Measurements from ENCODE around the gene SH2B2. TPM values are rescaled to one million over a fixed set of nuclear protein-coding genes. Genes with fewer than 3 reads are reported as not detected.
"Not testable (repeated sequence)": the region's sequence is repeated elsewhere in the genome, so short reads cannot be mapped to it uniquely, and the experiment has no call there.

The SH2B2 gene
- total and polyA plus RNA-seq, 10 donors: 13.4 to 36.9 (median 28.9) TPM

GRCh38 chr7:102346983-102347382, 60.3 kb downstream of the SH2B2 start:
- H3K27ac ChIP-seq; DNase-seq; H3K36me3 ChIP-seq; H3K27me3 ChIP-seq (replicated peaks in 1 of 7); H3K4me1 ChIP-seq; intact Hi-C loops (cut with DNase I; ENCODE audit: low total_unique reads); H3K9me3 ChIP-seq; H3K4me3 ChIP-seq: not testable (repeated sequence)
- whole genome bisulfite sequencing, 5 donors: 86 to 92% (median 91%) methylated on average over 2 to 3 of the region's 6 CpGs; no CpG with 5 or more reads in 1 of the 5 donors

- intact Hi-C loops (cut with DNase I; ENCODE audit: low total_unique reads); H3K27ac ChIP-seq; H3K36me3 ChIP-seq; DNase-seq; H3K27me3 ChIP-seq (replicated peaks in 1 of 7); H3K4me3 ChIP-seq; H3K9me3 ChIP-seq; H3K4me1 ChIP-seq: not testable (repeated sequence)
- WGBS, 5 donors: no CpG with 5 or more reads among the region's 6 CpGs
Observed at GRCh38 chr7:102356344-102356743, 69.7 kb downstream of the SH2B2 start, which contains the start of gene SPDYE6. TSS of gene SPDYE6 (minus strand) at chr7:102356444. CDS start at chr7:102356023, 421 bp downstream.

DNA sequence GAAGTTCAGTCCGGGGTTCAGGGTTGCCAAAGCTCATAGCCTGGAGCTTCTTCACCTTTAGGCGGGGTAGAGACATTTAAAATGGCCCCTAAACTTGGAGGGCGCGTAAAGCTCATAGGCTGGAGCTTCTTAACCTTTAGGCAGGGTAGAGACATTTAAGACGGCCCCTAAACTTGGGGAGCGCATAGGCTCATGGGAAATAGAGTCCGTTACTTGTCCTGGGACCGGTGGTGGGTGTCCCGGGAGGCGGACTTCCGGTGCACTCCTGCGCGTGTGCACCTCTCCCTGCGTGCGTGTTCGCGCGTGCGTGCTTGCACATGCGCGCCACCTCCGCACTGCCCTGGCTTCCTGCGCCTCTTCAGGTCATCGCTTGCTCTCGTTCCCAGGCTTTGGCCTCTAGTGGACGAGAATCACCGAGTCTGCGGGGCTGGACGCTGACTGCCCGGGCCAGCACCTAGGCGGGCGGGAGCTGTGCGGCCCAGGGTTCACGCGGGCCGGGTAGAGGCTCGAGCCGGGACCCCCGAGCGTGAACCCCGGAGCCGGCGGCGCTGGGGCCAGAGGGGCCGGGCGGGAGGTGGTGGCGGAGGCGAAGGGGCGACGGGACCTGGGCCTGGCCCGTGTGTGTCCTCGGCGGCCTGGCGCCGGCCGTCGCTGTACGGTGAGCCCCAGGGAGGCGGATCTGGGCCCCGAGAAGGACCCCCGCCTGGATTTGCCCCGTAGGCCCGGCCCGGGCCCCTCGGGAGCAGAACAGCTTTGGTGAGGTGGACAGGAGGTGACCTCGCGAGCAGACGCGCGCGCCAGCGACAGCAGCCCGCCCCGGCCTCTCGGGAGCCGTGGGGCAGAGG, 77.1 kb downstream of the SH2B2 start:
- 0 to 1% (median 1%) methylated on average over 17 to 76 of the region's 76 CpGs for WGBS, 5 donors

GRCh38 chr7:102364394-102364886, 77.8 kb downstream of the SH2B2 start:
- H3K9me3 ChIP-seq; H3K27me3 ChIP-seq (replicated peaks in 1 of 7); intact Hi-C loops (cut with DNase I; ENCODE audit: low total_unique reads); DNase-seq: not testable (repeated sequence)
- Histone ChIP-seq H3K27ac (peak overlapping the region; percentile 76 to 92 (median 88)), H3K36me3 (peaks cover 0 to 21% (median 2%) of the 10 kb centered on the region in 6 donors), H3K4me3 (peak overlapping the region; percentile 70 to 92 (median 84)), H3K4me1 (peaks cover 0 to 15% (median 6%) of the 10 kb centered on the region in 6 donors)
- 0 to 4% (median 1%) methylated on average over 10 to 17 of the region's 20 CpGs for WGBS, 5 donors

More for the DNA sequence above, 77.1 kb downstream of the SH2B2 start:
- H3K4me3 ChIP-seq: peak overlapping the region; percentile 70 to 92 (median 84)
- TF ChIP-seq, protein P1, sequence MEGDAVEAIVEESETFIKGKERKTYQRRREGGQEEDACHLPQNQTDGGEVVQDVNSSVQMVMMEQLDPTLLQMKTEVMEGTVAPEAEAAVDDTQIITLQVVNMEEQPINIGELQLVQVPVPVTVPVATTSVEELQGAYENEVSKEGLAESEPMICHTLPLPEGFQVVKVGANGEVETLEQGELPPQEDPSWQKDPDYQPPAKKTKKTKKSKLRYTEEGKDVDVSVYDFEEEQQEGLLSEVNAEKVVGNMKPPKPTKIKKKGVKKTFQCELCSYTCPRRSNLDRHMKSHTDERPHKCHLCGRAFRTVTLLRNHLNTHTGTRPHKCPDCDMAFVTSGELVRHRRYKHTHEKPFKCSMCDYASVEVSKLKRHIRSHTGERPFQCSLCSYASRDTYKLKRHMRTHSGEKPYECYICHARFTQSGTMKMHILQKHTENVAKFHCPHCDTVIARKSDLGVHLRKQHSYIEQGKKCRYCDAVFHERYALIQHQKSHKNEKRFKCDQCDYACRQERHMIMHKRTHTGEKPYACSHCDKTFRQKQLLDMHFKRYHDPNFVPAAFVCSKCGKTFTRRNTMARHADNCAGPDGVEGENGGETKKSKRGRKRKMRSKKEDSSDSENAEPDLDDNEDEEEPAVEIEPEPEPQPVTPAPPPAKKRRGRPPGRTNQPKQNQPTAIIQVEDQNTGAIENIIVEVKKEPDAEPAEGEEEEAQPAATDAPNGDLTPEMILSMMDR (IDR thresholded peaks at IDR 0.05 in 8 of 11, conservative IDR thresholded peaks at IDR 0.05 in 3 of 11): peak in 5 of 11 experiments; percentile 27 to 38 (median 32)
- TF ChIP-seq POLR2A (IDR thresholded peaks at IDR 0.05) (peak in 1 of 3 donors; percentile 43), POLR2AphosphoS5 (IDR thresholded peaks at IDR 0.05) (peak; percentile 95 to 96 (median 95))
- H3K27me3 ChIP-seq (replicated peaks in 1 of 7); intact Hi-C loops (cut with DNase I; ENCODE audit: low total_unique reads); H3K9me3 ChIP-seq: not testable (repeated sequence)
- H3K27ac ChIP-seq: peak overlapping the region; percentile 76 to 92 (median 88)
- DNase-seq: peak; percentile 98
- H3K36me3 ChIP-seq: peaks cover 0 to 21% (median 2%) of the 10 kb centered on the region in 6 donors
- H3K4me1 ChIP-seq: peaks cover 0 to 15% (median 6%) of the 10 kb centered on the region in 6 donors

GRCh38 chr7:102365390-102365789, 78.7 kb downstream of the SH2B2 start:
- intact Hi-C loops (cut with DNase I; ENCODE audit: low total_unique reads); H3K9me3 ChIP-seq; H3K27me3 ChIP-seq (replicated peaks in 1 of 7); H3K27ac ChIP-seq; DNase-seq; H3K4me3 ChIP-seq: not testable (repeated sequence)
- H3K36me3 ChIP-seq: peaks cover 0 to 21% (median 2%) of the 10 kb centered on the region in 6 donors
- H3K4me1 ChIP-seq: peaks cover 0 to 15% (median 6%) of the 10 kb centered on the region in 6 donors
- WGBS, 5 donors: 81 to 92% (median 86%) methylated on average over 6 to 7 of the region's 7 CpGs

GRCh38 chr7:102370038-102370437, 83.4 kb downstream of the SH2B2 start:
- H3K27ac ChIP-seq; H3K4me1 ChIP-seq; intact Hi-C loops (cut with DNase I; ENCODE audit: low total_unique reads); H3K27me3 ChIP-seq (replicated peaks in 1 of 7); DNase-seq; H3K9me3 ChIP-seq; H3K4me3 ChIP-seq: not testable (repeated sequence)
- H3K36me3 ChIP-seq: peaks cover 0 to 30% (median 2%) of the 10 kb centered on the region in 6 donors

Small RNAs within 50 kb of the gene (microRNA-seq; reads per million reads assigned to microRNA genes)
- 0 reads per million in 3 donors for gene MIR4285

Small RNAs within 50 kb of the gene (small RNA-seq; reads per million reads assigned to genes)
- gene AC005088.1 (0 reads per million in 4 donors), gene MIR4285 (0 reads per million in 4 donors), gene RF00019 (0 reads per million in 4 donors)

Other genes starting within 250 kb of the SH2B2 start
- not detected for gene SPDYE6, start 69.6 kb downstream of the SH2B2 start, total RNA-seq
- gene SPDYE6, start 69.6 kb downstream of the SH2B2 start, polyA plus RNA-seq: under 1 TPM in 1 of 3 donors, not detected in 2; 0.06 TPM
- 10 to 100 TPM; 25.0 to 33.4 (median 28.8) TPM for gene PRKRIP1, start 109.5 kb downstream of the SH2B2 start, total RNA-seq
- 10 to 100 TPM; 27.4 to 45.7 (median 43.6) TPM for gene PRKRIP1, start 109.5 kb downstream of the SH2B2 start, polyA plus RNA-seq
- 100 to 1,000 TPM in 3 of 7 donors, 10 to 100 TPM in 4; 75.3 to 146 (median 90.5) TPM for gene ORAI2, start 146.7 kb downstream of the SH2B2 start, total RNA-seq
- 10 to 100 TPM; 31.5 to 74.4 (median 35.4) TPM for gene ORAI2, start 146.7 kb downstream of the SH2B2 start, polyA plus RNA-seq
- 10 to 100 TPM in 6 of 7 donors, 1 to 10 TPM in 1; 9.6 to 15.1 (median 10.7) TPM for gene ALKBH4, start 178.0 kb downstream of the SH2B2 start, total RNA-seq
- 10 to 100 TPM in 1 of 3 donors, 1 to 10 TPM in 2; 9.0 to 11.1 (median 9.2) TPM for gene ALKBH4, start 178.0 kb downstream of the SH2B2 start, polyA plus RNA-seq
- gene LRWD1, start 178.1 kb downstream of the SH2B2 start, total RNA-seq: 10 to 100 TPM; 19.9 to 42.2 (median 24.1) TPM
- 10 to 100 TPM; 22.1 to 37.3 (median 33.7) TPM for gene LRWD1, start 178.1 kb downstream of the SH2B2 start, polyA plus RNA-seq
- 10 to 100 TPM in 6 of 7 donors, 1 to 10 TPM in 1; 8.4 to 34.5 (median 30.8) TPM for gene POLR2J, start 192.1 kb downstream of the SH2B2 start, total RNA-seq
- gene POLR2J, start 192.1 kb downstream of the SH2B2 start, polyA plus RNA-seq: 10 to 100 TPM; 95.6 to 98.8 (median 96.4) TPM
- 10 to 100 TPM; 16.7 to 50.5 (median 22.7) TPM for gene RASA4B, start 230.9 kb downstream of the SH2B2 start, total RNA-seq
- 10 to 100 TPM; 18.5 to 42.2 (median 24.6) TPM for gene RASA4B, start 230.9 kb downstream of the SH2B2 start, polyA plus RNA-seq